B cell (primary cell): ENCODE measurements around the gene H3-3A. TPM values are rescaled to one million over a fixed set of nuclear protein-coding genes. Genes with fewer than 3 reads are reported as not detected.
A peak's percentile ranks its signal among the peaks of the same experiment; 100 is the strongest.

Source experiments
- ATAC-seq: fragments of 200-7000 bp; cut with Tn5 transposase; one replicate; pipeline ENCODE4 v1.10.0; 2021; ENCODE audit warnings: low read depth, mild to moderate bottlenecking, moderate number of reproducible peaks, moderate library complexity
- CTCF ChIA-PET: fragments of 350-600 bp; sonication (Branson Sonifier 250); formaldehyde crosslinking; loops from one replicate; lab custom pipeline; 2021; ENCODE audit warnings: antibody characterized with exemption, inconsistent platforms; lab: Charles Lee
- POLR2A ChIA-PET: fragments of 350-600 bp; sonication (Branson Sonifier 250); formaldehyde crosslinking; loops from one replicate; lab custom pipeline; 2021; ENCODE audit warnings: antibody characterized with exemption; lab: Charles Lee
- DNase-seq: peaks from one replicate; pipeline ENCODE4 v3.0.0; 2013
- H2AFZ ChIP-seq: 2 replicates; pipeline ENCODE4 v1.6.1; 2012; ENCODE audit warnings: mild to moderate bottlenecking, low read depth, low read length; ENCODE audit not compliant: insufficient read depth, poor library complexity, severe bottlenecking
- H3K27ac ChIP-seq, 2 donors: 1 replicate in 1 of 2; 2 replicates in 1 of 2; pipeline ENCODE4 v1.5.1; 2012 to 2013; ENCODE audit warnings: low read length in 2 of 2, mild to moderate bottlenecking in 2 of 2, moderate library complexity in 1 of 2
- H3K27me3 ChIP-seq, 4 experiments: fragments of 200-600 bp in 1 of 4; sonication (generic) in 1 of 4; replicated peaks in 1 of 4; 1 replicate in 2 of 4; 2 replicates in 2 of 4; pipeline versions ENCODE4 v1.6.1 to v1.7.0; 2013 to 2016; ENCODE audit warnings: low read length in 3 of 4, mild to moderate bottlenecking in 2 of 4, mixed read lengths in 1 of 4, moderate library complexity in 1 of 4; ENCODE audit not compliant: insufficient read depth in 4 of 4, control insufficient read depth in 3 of 4; ENCODE audit errors: control extremely low read depth in 1 of 4
- H3K36me3 ChIP-seq, 2 experiments: replicated peaks in 1 of 2; 1 replicate in 1 of 2; 2 replicates in 1 of 2; pipeline versions ENCODE4 v1.6.1 to v1.7.1; 2013; ENCODE audit warnings: low read length in 1 of 2; ENCODE audit not compliant: insufficient read depth in 2 of 2, control insufficient read depth in 1 of 2; ENCODE audit errors: control extremely low read depth in 1 of 2, extremely low read depth in 1 of 2
- H3K4me1 ChIP-seq, 2 donors: fragments of 200-600 bp in 1 of 2; sonication (generic) in 1 of 2; 1 replicate in 1 of 2; 2 replicates in 1 of 2; pipeline versions ENCODE4 v1.5.1 to v1.6.1; 2013 to 2017; ENCODE audit warnings: low read length in 2 of 2; ENCODE audit not compliant: control insufficient read depth in 2 of 2, insufficient read depth in 2 of 2
- H3K4me2 ChIP-seq: replicated peaks from 2 replicates; pipeline ENCODE3; 2012; ENCODE audit warnings: mild to moderate bottlenecking, low read depth, low read length; ENCODE audit not compliant: poor library complexity, severe bottlenecking
- H3K4me3 ChIP-seq, 5 experiments: fragments of 200-600 bp in 1 of 5; sonication (generic) in 1 of 5; 1 replicate in 3 of 5; 2 replicates in 2 of 5; pipeline versions ENCODE4 v1.5.1 to v1.7.0; 2011 to 2016; ENCODE audit warnings: low read length in 4 of 5, mild to moderate bottlenecking in 4 of 5, low read depth in 2 of 5, control low read depth in 1 of 5, moderate library complexity in 1 of 5; ENCODE audit not compliant: insufficient read depth in 1 of 5; ENCODE audit errors: control extremely low read depth in 1 of 5, extremely low read depth in 1 of 5
- H3K79me2 ChIP-seq: fragments of 200-600 bp; sonication (generic); one replicate; pipeline ENCODE4 v1.6.0; 2016; ENCODE audit warnings: low read length; ENCODE audit not compliant: control insufficient read depth, insufficient read depth
- H3K9ac ChIP-seq: fragments of 200-600 bp; sonication (generic); 2 replicates; pipeline ENCODE4 v1.6.1; 2017; ENCODE audit warnings: mild to moderate bottlenecking, low read length, moderate library complexity
- H3K9me3 ChIP-seq, 3 donors: one replicate each; pipeline versions ENCODE4 v1.6.1 to v1.7.1; 2013; ENCODE audit warnings: low read length in 2 of 3; ENCODE audit not compliant: control insufficient read depth in 2 of 3, insufficient read depth in 1 of 3; ENCODE audit errors: control extremely low read depth in 1 of 3
- H4K20me1 ChIP-seq: 2 replicates; pipeline ENCODE4 v1.6.0; 2012; ENCODE audit warnings: mild to moderate bottlenecking, low read length; ENCODE audit not compliant: insufficient read depth, control insufficient read depth, poor library complexity, severe bottlenecking
- H3K27ac Mint-ChIP-seq: one replicate; pipeline ENCODE4 v1.8.0; 2021; ENCODE audit warnings: mixed read lengths
- H3K27me3 Mint-ChIP-seq: one replicate; pipeline ENCODE4 v1.8.0; 2021; ENCODE audit warnings: mixed read lengths
- H3K4me1 Mint-ChIP-seq: one replicate; pipeline ENCODE4 v1.8.0; 2021; ENCODE audit warnings: mixed read lengths
- H3K4me3 Mint-ChIP-seq: one replicate; pipeline ENCODE4 v1.8.0; 2021; ENCODE audit warnings: mixed read lengths
- H3K9me3 Mint-ChIP-seq: one replicate; pipeline ENCODE4 v1.8.0; 2022; ENCODE audit warnings: mixed read lengths; ENCODE audit not compliant: insufficient read depth
- CTCF ChIP-seq: fragments of 200-600 bp; IDR thresholded peaks from one replicate; pipeline ENCODE4 v1.8.0; 2022; ENCODE audit warnings: antibody characterized with exemption, mild to moderate bottlenecking
- EZH2 ChIP-seq: IDR thresholded peaks from 2 replicates; pipeline ENCODE4 v1.6.1; 2012; ENCODE audit warnings: borderline replicate concordance, low read depth, mild to moderate bottlenecking, moderate library complexity, low read length; ENCODE audit not compliant: insufficient read depth, poor library complexity, severe bottlenecking
- WGBS: methylation state at CpG from one replicate; pipeline ENCODE4 v1.1.5; 2013; ENCODE audit warnings: missing lambda C conversion rate; ENCODE audit not compliant: insufficient coverage; 5-methylcytosine and 5-hydroxymethylcytosine counted together
- intact Hi-C: fragments of 100-400 bp; cut with micrococcal nuclease; formaldehyde crosslinking; loops from one replicate; pipeline ENCODE4 v1.10.0; 2022
- polyA plus RNA-seq: library from polyadenylated mRNA; depleted of rRNA; stranded (reverse); fragments of >200 nt; gene quantifications from 2 replicates; pipeline ENCODE4 v1.2.3, GENCODE V29; 2012
- total RNA-seq, 2 donors: library from RNA; stranded (reverse); fragments of 120-200 nt in 1 of 2; gene quantifications; 1 replicate in 1 of 2; 2 replicates in 1 of 2; pipeline versions ENCODE4 v1.2.3 to v1.2.4, GENCODE V29; 2013 to 2022

The H3-3A gene
- total and polyA plus RNA-seq, 2 donors (not counting 1 experiment from before 2014, with no cell fraction given) = 349 to 561 TPM

DNA sequence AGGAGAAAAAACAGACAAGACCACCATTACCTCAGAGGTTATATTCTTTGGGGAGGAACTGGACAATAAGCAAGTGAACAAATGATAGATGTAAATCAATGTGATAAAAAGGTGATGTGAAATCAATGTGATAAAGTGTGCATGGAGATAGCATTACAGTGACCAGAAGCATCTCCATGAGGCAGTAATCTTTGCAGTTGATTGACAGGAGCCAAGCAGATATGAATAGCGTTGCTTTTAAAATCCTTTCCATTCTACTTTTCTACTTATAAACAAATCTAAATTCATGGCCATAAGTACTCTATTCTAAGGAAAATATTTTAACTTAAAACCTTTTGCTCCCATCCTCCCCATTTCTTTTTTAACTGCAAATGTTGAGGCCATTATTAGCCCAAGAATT, 2.8 kb upstream of the H3-3A start:
- intact Hi-C loops = loop anchor here (10.0 kb wide), 1 partner anchor 285 kb away; the partner anchor contains the start of gene SRP9
- Histone ChIP-seq H3K27me3 (no peaks in the 10 kb centered on the region), H4K20me1 (peaks cover 14% of the 10 kb centered on the region), H3K36me3 (peaks cover 0 to 22% of the 10 kb centered on the region in 2 experiments), H3K79me2 (peaks cover 63% of the 10 kb centered on the region), H3K9me3 (no peaks in the 10 kb centered on the region), H3K4me1 (peaks cover 8 to 9% of the 10 kb centered on the region in 2 donors), H3K9ac (no peak overlapping the region), H3K27ac (no peak overlapping the region), H3K4me3 (no peak overlapping the region), H2AFZ (no peak overlapping the region), H3K4me2 (no peak overlapping the region)
- WGBS = no CpG with 5 or more reads among the region's 1 CpG
- Mint-ChIP-seq H3K27me3 (no peaks in the 10 kb centered on the region), H3K27ac (no peak overlapping the region), H3K4me1 (peaks cover 22% of the 10 kb centered on the region), H3K9me3 (no peaks in the 10 kb centered on the region), H3K4me3 (no peak overlapping the region)
- ChIA-PET POLR2A (interaction anchor here (0.6 kb wide), 1 partner anchor 52 kb away, joined by 4 read pairs; no protein-coding TSS in a partner anchor), CTCF (interaction anchor here (1.0 to 1.4 kb wide), 2 partner anchors 72 to 73 kb away, joined by 3 to 4 read pairs; no protein-coding TSS in a partner anchor)
- TF ChIP-seq EZH2 (no peak), CTCF (no peak)
- no peak for ATAC-seq
- DNase-seq = no peak

DNA sequence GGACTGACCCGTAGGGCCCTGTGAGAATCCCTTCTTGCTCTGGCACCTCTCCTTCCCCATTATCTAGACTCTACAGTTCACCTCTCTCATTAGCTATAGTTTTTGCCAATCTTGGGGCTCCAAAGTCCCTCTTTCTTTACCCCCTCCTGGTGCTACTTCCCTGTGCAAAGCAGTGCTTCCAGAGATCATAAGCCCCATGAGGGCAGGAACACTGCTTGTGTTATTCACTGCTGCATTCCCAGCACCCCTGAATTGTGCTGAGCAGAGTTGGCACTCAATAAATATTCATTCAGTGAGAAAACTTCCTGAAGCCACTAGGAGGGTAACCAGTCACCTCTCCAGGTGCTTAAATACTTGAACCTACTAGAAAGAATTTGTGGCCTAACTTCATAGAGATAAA, 2.1 kb upstream of the H3-3A start:
- Histone ChIP-seq H2AFZ (no peak overlapping the region), H3K27ac (no peak overlapping the region), H4K20me1 (peaks cover 22% of the 10 kb centered on the region), H3K9me3 (no peaks in the 10 kb centered on the region), H3K4me3 (no peak overlapping the region), H3K79me2 (peaks cover 71% of the 10 kb centered on the region), H3K9ac (no peak overlapping the region), H3K4me2 (peak overlapping the region; percentile 82), H3K36me3 (peaks cover 0 to 25% of the 10 kb centered on the region in 2 experiments), H3K27me3 (no peaks in the 10 kb centered on the region), H3K4me1 (peaks cover 15 to 16% of the 10 kb centered on the region in 2 donors)
- POLR2A ChIA-PET = interaction anchor here (0.9 to 3.1 kb wide), 3 partner anchors 31 to 71 kb away, joined by 4 to 38 read pairs (median 5); no protein-coding TSS in a partner anchor
- Mint-ChIP-seq H3K27me3 (no peaks in the 10 kb centered on the region), H3K9me3 (no peaks in the 10 kb centered on the region), H3K27ac (no peak overlapping the region), H3K4me3 (peak overlapping the region; percentile 93), H3K4me1 (peaks cover 29% of the 10 kb centered on the region)
- ATAC-seq (no peak), DNase-seq (no peak)
- TF ChIP-seq EZH2 (no peak), CTCF (no peak)
- intact Hi-C loops = loop anchor here (10.0 kb wide), 1 partner anchor 286 kb away; the partner anchor contains the start of gene SRP9
- 100% methylated on average over 1 of the region's 1 CpG for WGBS
- CTCF ChIA-PET = interaction anchor here (0.7 to 1.4 kb wide), 6 partner anchors 29 to 74 kb away, joined by 3 to 5 read pairs (median 3); no protein-coding TSS in a partner anchor
